Panc1 (cell line): ENCODE measurements around the gene AOAH.

Source experiments
- TCF7L2 ChIP-seq: IDR thresholded peaks from 2 replicates; pipeline ENCODE4 v1.6.1; 2011; ENCODE audit warnings: mild to moderate bottlenecking, low read depth, low read length, inconsistent platforms
- TF ChIP-seq, protein P1 (sequence below): fragments of 450-650 bp; IDR thresholded peaks from 2 replicates; pipeline ENCODE4 v1.5.1; 2017; ENCODE audit warnings: mild to moderate bottlenecking

DNA sequence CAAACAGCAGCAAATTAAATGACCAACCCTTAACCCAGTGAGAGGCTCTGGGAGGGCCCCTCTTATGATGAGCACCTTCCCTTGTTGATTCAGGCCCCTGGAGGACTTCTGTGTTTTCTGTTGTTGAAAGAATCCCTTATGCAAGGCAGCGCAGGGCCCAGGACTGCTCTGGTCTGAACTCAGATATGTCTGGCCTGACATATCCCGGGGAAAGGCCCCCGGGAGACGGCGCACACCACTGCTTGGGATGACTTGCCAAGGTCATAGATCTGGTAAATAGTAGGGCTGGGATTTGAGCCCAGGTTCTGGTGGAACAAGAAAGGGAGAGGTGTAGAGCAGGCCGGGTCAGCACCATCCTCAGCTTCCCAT is 124.0 kb downstream of the AOAH start:
- TF ChIP-seq TCF7L2, result no peak
- TF ChIP-seq, protein P1, sequence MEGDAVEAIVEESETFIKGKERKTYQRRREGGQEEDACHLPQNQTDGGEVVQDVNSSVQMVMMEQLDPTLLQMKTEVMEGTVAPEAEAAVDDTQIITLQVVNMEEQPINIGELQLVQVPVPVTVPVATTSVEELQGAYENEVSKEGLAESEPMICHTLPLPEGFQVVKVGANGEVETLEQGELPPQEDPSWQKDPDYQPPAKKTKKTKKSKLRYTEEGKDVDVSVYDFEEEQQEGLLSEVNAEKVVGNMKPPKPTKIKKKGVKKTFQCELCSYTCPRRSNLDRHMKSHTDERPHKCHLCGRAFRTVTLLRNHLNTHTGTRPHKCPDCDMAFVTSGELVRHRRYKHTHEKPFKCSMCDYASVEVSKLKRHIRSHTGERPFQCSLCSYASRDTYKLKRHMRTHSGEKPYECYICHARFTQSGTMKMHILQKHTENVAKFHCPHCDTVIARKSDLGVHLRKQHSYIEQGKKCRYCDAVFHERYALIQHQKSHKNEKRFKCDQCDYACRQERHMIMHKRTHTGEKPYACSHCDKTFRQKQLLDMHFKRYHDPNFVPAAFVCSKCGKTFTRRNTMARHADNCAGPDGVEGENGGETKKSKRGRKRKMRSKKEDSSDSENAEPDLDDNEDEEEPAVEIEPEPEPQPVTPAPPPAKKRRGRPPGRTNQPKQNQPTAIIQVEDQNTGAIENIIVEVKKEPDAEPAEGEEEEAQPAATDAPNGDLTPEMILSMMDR, result no peak
